Fibroblast of lung (primary cell): Measurements from ENCODE around the gene WDR37. TPM values are rescaled to one million over a fixed set of nuclear protein-coding genes. Genes with fewer than 3 reads are reported as not detected.

Source experiments
- DNase-seq, 2 donors: peaks; one replicate each; pipeline versions ENCODE4 v3.0.0 to v3.0.0-alpha.2; 2010; ENCODE audit warnings: low read depth in 2 of 2
- H2AFZ ChIP-seq: 2 replicates; pipeline ENCODE4 v1.5.1; 2012; ENCODE audit warnings: low read length, control low read depth, inconsistent platforms
- H3K27ac ChIP-seq: 2 replicates; pipeline ENCODE4 v1.5.1; 2011; ENCODE audit warnings: low read length, control low read depth; ENCODE audit not compliant: insufficient read depth
- H3K27me3 ChIP-seq: 2 replicates; pipeline ENCODE4 v1.5.1; 2011; ENCODE audit warnings: mild to moderate bottlenecking, low read length; ENCODE audit not compliant: control insufficient read depth, insufficient read depth
- H3K36me3 ChIP-seq: 2 replicates; pipeline ENCODE4 v1.5.1; 2011; ENCODE audit warnings: low read length; ENCODE audit not compliant: control insufficient read depth, insufficient read depth
- H3K4me1 ChIP-seq: 2 replicates; pipeline ENCODE4 v1.5.1; 2011; ENCODE audit warnings: low read length; ENCODE audit not compliant: control insufficient read depth, insufficient read depth; ENCODE audit errors: extremely low read depth
- H3K4me2 ChIP-seq: 2 replicates; pipeline ENCODE4 v1.5.1; 2011; ENCODE audit warnings: low read length, control low read depth; ENCODE audit not compliant: insufficient read depth; ENCODE audit errors: extremely low read depth
- H3K4me3 ChIP-seq, 4 experiments: fragments of 200-600 bp in 1 of 4; sonication (generic) in 1 of 4; replicated peaks in 1 of 4; 2 replicates each; pipeline ENCODE4 v1.5.1; 2011 to 2016; ENCODE audit warnings: low read length in 4 of 4, low read depth in 3 of 4, mild to moderate bottlenecking in 3 of 4, control low read depth in 2 of 4, inconsistent platforms in 1 of 4, mixed read lengths in 1 of 4; ENCODE audit not compliant: insufficient read depth in 1 of 4; ENCODE audit errors: control extremely low read depth in 1 of 4
- H3K79me2 ChIP-seq: 2 replicates; pipeline ENCODE4 v1.5.1; 2012; ENCODE audit warnings: mild to moderate bottlenecking, low read length, inconsistent platforms; ENCODE audit not compliant: control insufficient read depth, insufficient read depth
- H3K9ac ChIP-seq: 2 replicates; pipeline ENCODE4 v1.5.1; 2011; ENCODE audit warnings: mild to moderate bottlenecking, low read length, control low read depth; ENCODE audit not compliant: insufficient read depth
- H3K9me3 ChIP-seq: 2 replicates; pipeline ENCODE4 v1.5.1; 2012; ENCODE audit warnings: low read depth, low read length; ENCODE audit not compliant: control insufficient read depth, insufficient read depth
- H4K20me1 ChIP-seq: 2 replicates; pipeline ENCODE4 v1.5.1; 2011; ENCODE audit warnings: low read length; ENCODE audit not compliant: control insufficient read depth, insufficient read depth; ENCODE audit errors: extremely low read depth
- EZH2 ChIP-seq: IDR thresholded peaks from 2 replicates; pipeline ENCODE4 v1.5.1; 2012; ENCODE audit warnings: low read length, control low read depth, mild to moderate bottlenecking; ENCODE audit errors: missing control alignments
- polyA plus RNA-seq, 2 donors: library from polyadenylated mRNA; depleted of rRNA in 1 of 2; stranded (reverse) in 1 of 2; unstranded in 1 of 2; fragments of >200 nt; gene quantifications; 2 replicates each; pipeline ENCODE4 v1.2.1, GENCODE V29; 2011 to 2012; ENCODE audit warnings: missing spikeins in 1 of 2
- total RNA-seq: library from RNA; depleted of rRNA; stranded (reverse); fragments of >200 nt; gene quantifications from 2 replicates; pipeline ENCODE4 v1.2.1, GENCODE V29; 2014
- TF ChIP-seq, protein P1 (sequence below), 2 donors: IDR thresholded peaks in 1 of 2; conservative IDR thresholded peaks in 1 of 2; 1 replicate in 1 of 2; 2 replicates in 1 of 2; pipeline ENCODE4 v1.5.1; 2011 to 2012; ENCODE audit warnings: low read length in 2 of 2, control low read depth in 1 of 2, inconsistent platforms in 1 of 2, low read depth in 1 of 2, mild to moderate bottlenecking in 1 of 2

The WDR37 gene
- total and polyA plus RNA-seq, 2 donors (not counting 1 experiment from before 2014, with no cell fraction given) = 13.0 to 15.8 TPM

DNA sequence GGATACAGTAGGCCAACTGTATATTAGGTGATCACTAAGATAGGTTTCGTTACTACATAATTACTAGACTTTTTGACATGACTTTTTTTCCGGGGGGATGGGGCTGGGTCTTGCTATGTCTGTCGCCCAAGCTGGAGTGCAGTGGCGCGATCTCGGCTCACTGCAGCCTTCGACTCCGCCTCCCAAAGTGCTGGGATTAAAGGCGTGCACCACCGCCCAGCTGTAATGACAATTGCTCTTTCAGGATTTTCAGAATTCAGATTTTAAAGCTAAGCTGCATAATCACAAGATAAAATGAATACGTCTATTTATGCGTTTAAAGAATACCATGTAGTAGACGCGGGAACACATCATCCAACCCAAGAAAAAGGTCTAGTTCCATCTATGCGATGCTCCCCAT is 8.2 kb upstream of the WDR37 start:
- H3K79me2 ChIP-seq = peaks cover 67% of the 10 kb centered on the region
- peak overlapping the region; percentile 98 for H3K27ac ChIP-seq
- peak overlapping the region; percentile 5 for H2AFZ ChIP-seq
- H3K27me3 ChIP-seq = no peaks in the 10 kb centered on the region
- peaks cover 3% of the 10 kb centered on the region for H3K36me3 ChIP-seq
- peak overlapping the region; percentile 97 for H3K9ac ChIP-seq
- no peak for DNase-seq
- H3K4me2 ChIP-seq = peak overlapping the region; percentile 77
- H3K4me1 ChIP-seq = peaks cover 4% of the 10 kb centered on the region
- TF ChIP-seq EZH2 = no peak
- TF ChIP-seq, protein P1, sequence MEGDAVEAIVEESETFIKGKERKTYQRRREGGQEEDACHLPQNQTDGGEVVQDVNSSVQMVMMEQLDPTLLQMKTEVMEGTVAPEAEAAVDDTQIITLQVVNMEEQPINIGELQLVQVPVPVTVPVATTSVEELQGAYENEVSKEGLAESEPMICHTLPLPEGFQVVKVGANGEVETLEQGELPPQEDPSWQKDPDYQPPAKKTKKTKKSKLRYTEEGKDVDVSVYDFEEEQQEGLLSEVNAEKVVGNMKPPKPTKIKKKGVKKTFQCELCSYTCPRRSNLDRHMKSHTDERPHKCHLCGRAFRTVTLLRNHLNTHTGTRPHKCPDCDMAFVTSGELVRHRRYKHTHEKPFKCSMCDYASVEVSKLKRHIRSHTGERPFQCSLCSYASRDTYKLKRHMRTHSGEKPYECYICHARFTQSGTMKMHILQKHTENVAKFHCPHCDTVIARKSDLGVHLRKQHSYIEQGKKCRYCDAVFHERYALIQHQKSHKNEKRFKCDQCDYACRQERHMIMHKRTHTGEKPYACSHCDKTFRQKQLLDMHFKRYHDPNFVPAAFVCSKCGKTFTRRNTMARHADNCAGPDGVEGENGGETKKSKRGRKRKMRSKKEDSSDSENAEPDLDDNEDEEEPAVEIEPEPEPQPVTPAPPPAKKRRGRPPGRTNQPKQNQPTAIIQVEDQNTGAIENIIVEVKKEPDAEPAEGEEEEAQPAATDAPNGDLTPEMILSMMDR (conservative IDR thresholded peaks at IDR 0.05 in 1 of 2, IDR thresholded peaks at IDR 0.05 in 1 of 2; ENCODE audit: low read depth in 1 of 2, low read length in 2 of 2) = no peak
- H3K9me3 ChIP-seq = no peaks in the 10 kb centered on the region
- peak overlapping the region; percentile 94 to 99 (median 95) for H3K4me3 ChIP-seq
- peaks cover 1% of the 10 kb centered on the region for H4K20me1 ChIP-seq

DNA sequence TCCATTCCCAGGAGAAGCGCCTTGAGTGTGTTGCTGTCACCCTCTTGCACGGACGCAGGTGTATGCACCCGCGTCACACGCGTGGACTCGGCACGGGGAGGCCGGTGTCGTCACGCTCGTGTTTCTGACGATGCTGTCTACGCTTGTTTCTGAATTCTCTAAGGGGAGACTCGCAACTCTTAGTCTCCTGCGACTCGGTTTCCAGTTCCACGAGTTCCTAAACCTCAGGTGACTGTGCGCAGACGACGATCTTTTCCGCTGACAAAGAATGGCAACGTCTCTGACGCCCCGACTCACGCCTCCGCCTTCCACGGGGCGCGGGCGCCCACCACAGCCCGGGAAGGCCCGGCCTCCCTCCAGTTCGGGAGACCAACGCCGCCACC is 7.8 kb upstream of the WDR37 start:
- peak; percentile 50 for DNase-seq
- Histone ChIP-seq H4K20me1 (peaks cover 1% of the 10 kb centered on the region), H2AFZ (peak overlapping the region; percentile 5)

GRCh38 chr10:1048732-1049424 is 7.3 kb upstream of the WDR37 start, which contains the start of gene IDI1:
IDI1 (minus strand) TSS chr10:1049119; CDS start chr10:1049003, 116 bp downstream.
- Histone ChIP-seq H2AFZ (peak within 1 kb of the TSS; percentile 36), H3K9ac (peak within 1 kb of the TSS; percentile 97), H3K4me3 (peak within 1 kb of the TSS; percentile 94 to 99 (median 95)), H3K27ac (peak within 1 kb of the TSS; percentile 98), H3K4me2 (peak within 1 kb of the TSS; percentile 90), H4K20me1 (peaks cover 1% of the 10 kb centered on the region), H3K36me3 (peaks cover 1% of the 10 kb centered on the region), H3K4me1 (peaks cover 4% of the 10 kb centered on the region), H3K79me2 (peaks cover 68% of the 10 kb centered on the region), H3K27me3 (no peaks in the 10 kb centered on the region), H3K9me3 (no peaks in the 10 kb centered on the region)
- peak; percentile 98 to 99 for DNase-seq
- no peak for TF ChIP-seq EZH2
- TF ChIP-seq, protein P1 (conservative IDR thresholded peaks at IDR 0.05 in 1 of 2, IDR thresholded peaks at IDR 0.05 in 1 of 2; ENCODE audit: low read depth in 1 of 2, low read length in 2 of 2) = no peak

More for the DNA sequence above, 7.8 kb upstream of the WDR37 start:
- Histone ChIP-seq H3K4me3 (peak overlapping the region; percentile 94 to 99 (median 95)), H3K79me2 (peaks cover 69% of the 10 kb centered on the region), H3K27ac (peak overlapping the region; percentile 98), H3K36me3 (peaks cover 1% of the 10 kb centered on the region), H3K27me3 (no peaks in the 10 kb centered on the region), H3K9me3 (no peaks in the 10 kb centered on the region), H3K9ac (peak overlapping the region; percentile 97), H3K4me1 (peaks cover 4% of the 10 kb centered on the region), H3K4me2 (peak overlapping the region; percentile 77)
- TF ChIP-seq EZH2 = no peak
- TF ChIP-seq, protein P1 (conservative IDR thresholded peaks at IDR 0.05 in 1 of 2, IDR thresholded peaks at IDR 0.05 in 1 of 2; ENCODE audit: low read depth in 1 of 2, low read length in 2 of 2) = no peak
